Type B pancreatic cell (in vitro differentiated cells): ENCODE measurements around the gene PPRC1. TPM values are rescaled to one million over a fixed set of nuclear protein-coding genes. Genes with fewer than 3 reads are reported as not detected.

Experiments used
- DNase-seq: peaks from one replicate; pipeline ENCODE4 v3.0.0; 2021; ENCODE audit warnings: mixed read lengths; ENCODE audit not compliant: unreplicated experiment; ENCODE audit errors: extremely low spot score
- H3K27ac Mint-ChIP-seq: 2 replicates; pipeline ENCODE4 v1.8.0; 2021; ENCODE audit warnings: mild to moderate bottlenecking, mixed read lengths
- H3K27me3 Mint-ChIP-seq: 2 replicates; pipeline ENCODE4 v1.8.0; 2021; ENCODE audit warnings: mixed read lengths
- H3K36me3 Mint-ChIP-seq: 2 replicates; pipeline ENCODE4 v1.8.0; 2021; ENCODE audit warnings: mixed read lengths
- H3K4me1 Mint-ChIP-seq: one replicate; pipeline ENCODE4 v1.8.0; 2021; ENCODE audit warnings: mixed read lengths; ENCODE audit not compliant: unreplicated experiment
- H3K4me3 Mint-ChIP-seq: 2 replicates; pipeline ENCODE4 v1.8.0; 2021; ENCODE audit warnings: mild to moderate bottlenecking, mixed read lengths
- H3K9me3 Mint-ChIP-seq: 2 replicates; pipeline ENCODE4 v1.8.0; 2021; ENCODE audit warnings: mixed read lengths
- CTCF ChIP-seq: fragments of 200-600 bp; sonication (generic); conservative IDR thresholded peaks from 2 replicates; pipeline ENCODE4 v1.5.0; 2021; ENCODE audit warnings: antibody characterized with exemption, mild to moderate bottlenecking
- total RNA-seq: library from RNA; stranded (reverse); gene quantifications from 2 replicates; pipeline ENCODE4 v1.2.1, GENCODE V29; 2021; ENCODE audit warnings: low replicate concordance

PPRC1 gene
- total RNA-seq, 1 donor from 2014 or later: 51.6 TPM

DNA sequence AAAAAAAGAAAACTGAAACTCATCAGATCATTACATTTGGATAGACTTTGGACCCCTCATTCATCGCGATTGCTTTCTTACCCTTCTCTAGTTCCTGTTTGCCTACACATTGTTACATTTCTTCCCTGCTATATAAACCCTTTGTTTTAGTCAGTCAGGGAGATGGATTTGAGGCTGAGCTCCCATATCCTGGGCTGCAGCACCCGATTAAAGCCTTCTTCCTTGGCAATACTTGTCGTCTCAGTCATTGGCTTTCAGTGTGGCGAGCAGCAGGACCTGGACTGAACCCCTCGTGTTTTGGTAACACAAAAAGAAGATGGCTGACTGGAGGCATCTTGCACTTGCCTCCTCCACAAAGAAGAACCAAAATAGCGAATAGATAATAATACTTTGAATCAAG, 59.1 kb downstream of the PPRC1 start:
- H3K27ac Mint-ChIP-seq: no peak overlapping the region
- H3K4me3 Mint-ChIP-seq: no peak overlapping the region
- no peaks in the 10 kb centered on the region for H3K36me3 Mint-ChIP-seq
- H3K27me3 Mint-ChIP-seq: peaks cover 10% of the 10 kb centered on the region
- DNase-seq: no peak
- TF ChIP-seq CTCF: no peak
- no peaks in the 10 kb centered on the region for H3K4me1 Mint-ChIP-seq
- H3K9me3 Mint-ChIP-seq: no peaks in the 10 kb centered on the region

- H3K4me3 Mint-ChIP-seq: no peak overlapping the region
- no peak overlapping the region for H3K27ac Mint-ChIP-seq
- DNase-seq: no peak
- no peaks in the 10 kb centered on the region for H3K36me3 Mint-ChIP-seq
- peaks cover 18% of the 10 kb centered on the region for H3K27me3 Mint-ChIP-seq
- TF ChIP-seq CTCF: no peak
- no peaks in the 10 kb centered on the region for H3K4me1 Mint-ChIP-seq
- H3K9me3 Mint-ChIP-seq: peaks cover 5% of the 10 kb centered on the region
These were observed 62.5 kb downstream of the PPRC1 start for GRCh38 chr10:102195296-102195870.

DNA sequence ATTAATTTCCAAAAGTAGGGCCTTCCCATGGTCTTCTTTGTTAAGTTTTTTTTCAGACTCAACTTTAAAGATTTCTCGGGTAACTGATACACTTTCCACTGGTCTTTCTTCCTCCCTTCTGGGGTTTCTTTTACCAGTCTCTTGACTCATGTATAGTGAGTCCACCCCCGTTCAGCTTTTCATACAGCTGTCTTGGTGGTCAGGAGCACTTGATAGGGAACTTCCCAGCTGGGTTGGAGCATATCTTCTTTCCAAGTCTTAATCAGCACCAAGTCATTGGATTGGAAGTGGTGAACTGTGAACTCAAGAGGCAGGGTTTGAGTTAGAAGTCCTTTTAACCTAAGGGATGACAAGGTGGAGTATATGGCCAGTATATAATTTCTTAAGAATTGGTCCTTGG, 64.1 kb downstream of the PPRC1 start:
- no peaks in the 10 kb centered on the region for H3K36me3 Mint-ChIP-seq
- H3K4me1 Mint-ChIP-seq: no peaks in the 10 kb centered on the region
- H3K27ac Mint-ChIP-seq: no peak overlapping the region
- no peak for DNase-seq
- peaks cover 21% of the 10 kb centered on the region for H3K27me3 Mint-ChIP-seq
- H3K4me3 Mint-ChIP-seq: no peak overlapping the region
- no peak for TF ChIP-seq CTCF
- H3K9me3 Mint-ChIP-seq: peaks cover 10% of the 10 kb centered on the region

GRCh38 chr10:102198027-102198426, 65.2 kb downstream of the PPRC1 start:
- no peaks in the 10 kb centered on the region for H3K36me3 Mint-ChIP-seq
- peaks cover 10% of the 10 kb centered on the region for H3K9me3 Mint-ChIP-seq
- peaks cover 31% of the 10 kb centered on the region for H3K27me3 Mint-ChIP-seq
- H3K4me1 Mint-ChIP-seq: no peaks in the 10 kb centered on the region
- no peak overlapping the region for H3K27ac Mint-ChIP-seq
- TF ChIP-seq CTCF: no peak
- DNase-seq: no peak
- no peak overlapping the region for H3K4me3 Mint-ChIP-seq

Other genes starting within 250 kb of the PPRC1 start
- 20.5 and 22.2 TPM in 2 replicates for gene ARMH3, start 76.9 kb upstream of the PPRC1 start, total RNA-seq
- 19.1 and 23.1 TPM in 2 replicates for gene HPS6, start 67.7 kb upstream of the PPRC1 start, total RNA-seq
- gene LDB1, start 12.7 kb upstream of the PPRC1 start, total RNA-seq: 80.8 and 115 TPM in 2 replicates
- gene NOLC1, start 19.3 kb downstream of the PPRC1 start, total RNA-seq: 74.8 and 88.0 TPM in 2 replicates
- 0.22 TPM in 1 of 2 replicates, not detected in the other for gene ELOVL3, start 93.3 kb downstream of the PPRC1 start, total RNA-seq
- gene PITX3, start 108.5 kb downstream of the PPRC1 start, total RNA-seq: 0.34 TPM in 1 of 2 replicates, not detected in the other
- gene GBF1, start 112.5 kb downstream of the PPRC1 start, total RNA-seq: 48.7 and 61.9 TPM in 2 replicates